GM20000 (cell line): ENCODE results near the gene EDRF1.
"Not testable (repeated sequence)": the region's sequence is repeated elsewhere in the genome, so short reads cannot be mapped to it uniquely, and the experiment has no call there.

Source experiments
- DNase-seq: peaks from one replicate; pipeline ENCODE4 v3.0.0; 2012; ENCODE audit warnings: low spot score
- TF ChIP-seq, protein P1 (sequence below): IDR thresholded peaks from 2 replicates; pipeline ENCODE4 v1.5.1; 2012; ENCODE audit warnings: mild to moderate bottlenecking, control low read depth; ENCODE audit errors: extremely low read depth, missing control alignments

Gene EDRF1

DNA sequence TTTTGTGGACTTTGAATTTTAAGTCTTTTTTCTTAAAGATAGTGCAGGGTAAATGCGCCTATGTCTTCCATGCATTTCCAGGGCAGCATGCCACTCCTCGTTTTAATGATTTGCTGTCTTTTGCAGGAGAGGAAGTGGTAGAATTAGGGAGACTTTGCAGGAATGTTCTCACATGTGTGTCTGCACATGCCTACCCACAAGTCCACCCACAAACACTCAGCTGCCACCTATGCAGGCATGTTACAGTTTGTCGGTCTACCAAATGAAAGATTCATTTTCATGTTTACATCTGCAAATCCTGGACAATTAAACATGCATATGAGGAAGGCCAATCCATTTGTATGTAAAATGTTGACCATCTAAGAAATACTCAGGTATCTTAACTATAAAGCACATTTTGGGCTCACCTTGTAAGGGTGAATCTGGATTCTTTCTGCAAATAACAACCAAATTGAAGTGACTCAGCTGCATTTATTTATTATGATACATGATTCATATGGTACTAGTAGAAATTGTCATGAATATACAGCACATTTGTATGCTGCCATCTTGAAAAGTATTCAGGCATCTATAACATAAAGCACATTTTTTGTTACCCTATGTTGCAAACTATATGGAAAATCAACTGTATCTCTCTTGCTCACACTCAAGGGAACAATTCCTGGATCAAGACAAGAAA lies 31.9 kb upstream of the EDRF1 start:
- TF ChIP-seq, protein P1, sequence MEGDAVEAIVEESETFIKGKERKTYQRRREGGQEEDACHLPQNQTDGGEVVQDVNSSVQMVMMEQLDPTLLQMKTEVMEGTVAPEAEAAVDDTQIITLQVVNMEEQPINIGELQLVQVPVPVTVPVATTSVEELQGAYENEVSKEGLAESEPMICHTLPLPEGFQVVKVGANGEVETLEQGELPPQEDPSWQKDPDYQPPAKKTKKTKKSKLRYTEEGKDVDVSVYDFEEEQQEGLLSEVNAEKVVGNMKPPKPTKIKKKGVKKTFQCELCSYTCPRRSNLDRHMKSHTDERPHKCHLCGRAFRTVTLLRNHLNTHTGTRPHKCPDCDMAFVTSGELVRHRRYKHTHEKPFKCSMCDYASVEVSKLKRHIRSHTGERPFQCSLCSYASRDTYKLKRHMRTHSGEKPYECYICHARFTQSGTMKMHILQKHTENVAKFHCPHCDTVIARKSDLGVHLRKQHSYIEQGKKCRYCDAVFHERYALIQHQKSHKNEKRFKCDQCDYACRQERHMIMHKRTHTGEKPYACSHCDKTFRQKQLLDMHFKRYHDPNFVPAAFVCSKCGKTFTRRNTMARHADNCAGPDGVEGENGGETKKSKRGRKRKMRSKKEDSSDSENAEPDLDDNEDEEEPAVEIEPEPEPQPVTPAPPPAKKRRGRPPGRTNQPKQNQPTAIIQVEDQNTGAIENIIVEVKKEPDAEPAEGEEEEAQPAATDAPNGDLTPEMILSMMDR = no peak
- no peak for DNase-seq

DNA sequence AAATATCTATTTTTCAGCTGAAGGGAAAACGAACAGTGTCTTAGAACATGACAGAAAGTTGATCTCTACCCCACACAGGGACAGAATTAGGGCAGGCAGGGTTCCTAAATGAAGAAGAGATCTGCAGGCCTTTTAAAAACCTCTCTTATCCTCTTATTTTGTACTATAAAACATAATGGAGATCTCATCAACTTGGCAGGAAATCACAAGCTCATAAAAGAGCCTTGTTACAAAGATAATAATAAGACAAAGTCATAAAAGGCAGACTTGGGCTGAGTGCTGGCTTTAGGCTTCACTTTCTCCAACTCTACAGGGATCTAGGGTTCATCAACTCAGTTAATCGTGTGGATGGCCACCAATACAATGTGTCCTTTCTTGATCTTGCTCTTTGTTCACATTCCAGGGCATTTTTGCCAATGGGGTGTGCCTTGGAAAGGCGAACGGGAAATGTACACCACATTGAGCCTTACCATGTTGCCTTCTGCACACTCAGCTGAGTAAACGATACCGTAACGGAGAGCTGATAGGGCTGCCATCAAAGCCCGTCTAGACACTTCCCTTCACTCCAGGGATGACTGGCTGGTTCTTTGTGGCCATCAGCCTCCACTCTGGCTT lies 29.4 kb upstream of the EDRF1 start:
- DNase-seq = no peak
- TF ChIP-seq, protein P1 = no peak

GRCh38 chr10:125691160-125691981 lies 28.1 kb upstream of the EDRF1 start:
- no peak for DNase-seq
- TF ChIP-seq, protein P1 = no peak

- DNase-seq = no peak
- TF ChIP-seq, protein P1 = no peak
Measured at GRCh38 chr10:125692196-125692595, 27.3 kb upstream of the EDRF1 start.

DNA sequence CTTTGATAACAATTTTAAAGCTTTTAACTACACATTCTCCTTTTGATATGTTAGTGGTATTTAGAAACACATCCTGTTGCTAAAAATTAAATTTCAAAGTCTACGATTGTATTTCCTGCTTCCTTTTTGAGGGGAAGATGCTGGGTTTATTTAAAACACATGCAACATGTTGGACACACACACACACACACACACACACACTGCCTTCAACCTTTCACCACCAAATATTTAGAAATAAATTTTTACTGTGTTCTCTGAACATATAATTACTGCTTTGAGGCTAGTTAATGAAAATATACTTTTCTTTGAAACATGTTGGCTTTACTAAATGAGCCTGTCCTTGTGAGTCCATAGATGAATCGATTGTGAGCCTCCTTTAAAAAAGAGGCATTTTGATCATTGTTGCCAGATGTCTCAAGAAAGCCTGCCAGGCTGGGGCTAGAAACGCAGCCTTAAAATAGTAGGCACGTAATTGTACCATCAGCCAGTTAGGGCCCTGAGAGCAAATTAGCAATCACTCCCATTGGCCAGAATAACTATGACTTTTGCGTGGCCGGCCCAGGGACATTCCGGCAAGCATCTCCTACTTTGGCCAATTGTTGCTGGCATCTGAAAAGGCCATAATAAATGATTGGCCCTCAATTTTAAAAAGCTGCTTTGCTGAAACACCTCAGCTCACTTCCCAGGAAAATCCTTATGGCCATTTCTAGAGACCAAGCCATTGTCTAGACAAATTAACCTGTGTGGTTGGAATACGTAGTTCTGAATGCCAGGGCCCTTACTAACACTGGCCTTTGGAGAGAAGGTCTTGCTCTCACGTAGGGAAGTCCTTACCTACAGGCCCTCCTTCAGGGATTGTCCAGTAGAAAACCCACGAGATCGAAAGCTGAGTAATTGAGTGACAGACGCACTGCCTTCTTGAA lies 26.6 kb upstream of the EDRF1 start:
- DNase-seq = no peak
- TF ChIP-seq, protein P1 = no peak

- no peak for DNase-seq
- TF ChIP-seq, protein P1 = no peak
Measured at GRCh38 chr10:125693524-125693847, 26.0 kb upstream of the EDRF1 start.

GRCh38 chr10:125694883-125695282 lies 24.6 kb upstream of the EDRF1 start:
- TF ChIP-seq, protein P1 = no peak
- DNase-seq = no peak

GRCh38 chr10:125696884-125697283 lies 22.6 kb upstream of the EDRF1 start:
- DNase-seq = not testable (repeated sequence)
